ENCODE data around the gene SHISA9.

SHISA9 gene

GRCh38 chr16:13262270-13263090 is 361.1 kb downstream of the SHISA9 start:
- Histone ChIP-seq H3K9ac (no peak overlapping the region), H3K4me1 (ENCODE audit: low read depth, poor library complexity, severe bottlenecking) (no peaks in the 10 kb centered on the region), H3K27ac (no peak overlapping the region), H3K4me2 (no peak overlapping the region), H3K4me3 (IDR thresholded peaks at IDR 0.05; ENCODE audit: insufficient read depth, low read depth, low read length) (no peak overlapping the region), H3K27me3 (ENCODE audit: insufficient read depth, low read depth) (no peaks in the 10 kb centered on the region), H3K36me3 (ENCODE audit: insufficient read depth) (no peaks in the 10 kb centered on the region), H2AFZ (ENCODE audit: low read depth) (no peak overlapping the region), H4K20me1 (ENCODE audit: insufficient read depth) (no peaks in the 10 kb centered on the region), H3K79me2 (ENCODE audit: insufficient read depth, low read depth) (no peaks in the 10 kb centered on the region)
- TF ChIP-seq CTCF (conservative IDR thresholded peaks at IDR 0.05; ENCODE audit: low read depth, low read length), result no peak

GRCh38 chr16:13264749-13265552 is 363.6 kb downstream of the SHISA9 start:
- Histone ChIP-seq H3K27me3 (ENCODE audit: insufficient read depth, low read depth) (no peaks in the 10 kb centered on the region), H4K20me1 (ENCODE audit: insufficient read depth) (no peaks in the 10 kb centered on the region), H3K36me3 (ENCODE audit: insufficient read depth) (no peaks in the 10 kb centered on the region), H2AFZ (ENCODE audit: low read depth) (no peak overlapping the region), H3K27ac (no peak overlapping the region), H3K4me1 (ENCODE audit: low read depth, poor library complexity, severe bottlenecking) (no peaks in the 10 kb centered on the region), H3K9ac (no peak overlapping the region), H3K79me2 (ENCODE audit: insufficient read depth, low read depth) (no peaks in the 10 kb centered on the region), H3K4me3 (IDR thresholded peaks at IDR 0.05; ENCODE audit: insufficient read depth, low read depth, low read length) (no peak overlapping the region), H3K4me2 (no peak overlapping the region)
- TF ChIP-seq CTCF (conservative IDR thresholded peaks at IDR 0.05; ENCODE audit: low read depth, low read length), result no peak

- no peak overlapping the region for H3K4me3 ChIP-seq (IDR thresholded peaks at IDR 0.05; ENCODE audit: insufficient read depth, low read depth, low read length)
- TF ChIP-seq CTCF (conservative IDR thresholded peaks at IDR 0.05; ENCODE audit: low read depth, low read length), result no peak
- no peaks in the 10 kb centered on the region for H3K36me3 ChIP-seq (ENCODE audit: insufficient read depth)
- no peaks in the 10 kb centered on the region for H3K27me3 ChIP-seq (ENCODE audit: insufficient read depth, low read depth)
- H2AFZ ChIP-seq (ENCODE audit: low read depth), result no peak overlapping the region
- H3K79me2 ChIP-seq (ENCODE audit: insufficient read depth, low read depth), result no peaks in the 10 kb centered on the region
- no peaks in the 10 kb centered on the region for H4K20me1 ChIP-seq (ENCODE audit: insufficient read depth)
- H3K9ac ChIP-seq, result no peak overlapping the region
- H3K4me2 ChIP-seq, result no peak overlapping the region
- H3K27ac ChIP-seq, result no peak overlapping the region
- no peaks in the 10 kb centered on the region for H3K4me1 ChIP-seq (ENCODE audit: low read depth, poor library complexity, severe bottlenecking)
Measured at GRCh38 chr16:13269359-13269758, 368.0 kb downstream of the SHISA9 start.

GRCh38 chr16:13269905-13270528 is 368.6 kb downstream of the SHISA9 start:
- no peak for TF ChIP-seq CTCF (conservative IDR thresholded peaks at IDR 0.05; ENCODE audit: low read depth, low read length)
- Histone ChIP-seq H2AFZ (ENCODE audit: low read depth) (no peak overlapping the region), H4K20me1 (ENCODE audit: insufficient read depth) (no peaks in the 10 kb centered on the region), H3K4me3 (IDR thresholded peaks at IDR 0.05; ENCODE audit: insufficient read depth, low read depth, low read length) (no peak overlapping the region), H3K9ac (no peak overlapping the region), H3K36me3 (ENCODE audit: insufficient read depth) (no peaks in the 10 kb centered on the region), H3K4me2 (no peak overlapping the region), H3K27ac (no peak overlapping the region), H3K27me3 (ENCODE audit: insufficient read depth, low read depth) (no peaks in the 10 kb centered on the region), H3K79me2 (ENCODE audit: insufficient read depth, low read depth) (no peaks in the 10 kb centered on the region), H3K4me1 (ENCODE audit: low read depth, poor library complexity, severe bottlenecking) (no peaks in the 10 kb centered on the region)
